ENCODE data around the gene ANO4.

DNA sequence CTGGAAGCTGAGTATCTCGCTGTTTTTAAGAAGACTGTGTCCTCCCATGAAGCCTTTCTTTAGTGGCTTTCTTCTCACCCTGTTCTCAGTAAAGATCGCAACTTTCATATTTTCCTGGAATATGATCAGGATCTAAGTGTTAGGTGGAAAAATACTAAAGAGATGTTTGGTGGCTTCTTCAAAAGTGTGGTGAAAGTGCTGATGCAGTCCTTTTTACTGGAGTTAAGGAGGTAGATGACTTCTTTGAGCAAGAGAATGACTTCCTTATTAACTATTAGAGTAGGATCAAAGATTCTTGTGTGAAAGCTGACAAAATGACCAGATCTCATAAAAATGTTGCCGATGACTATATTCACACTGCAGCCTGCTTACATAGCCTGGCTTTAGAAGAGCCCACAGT, 273.8 kb downstream of the ANO4 start:
- TF ChIP-seq, protein P1, sequence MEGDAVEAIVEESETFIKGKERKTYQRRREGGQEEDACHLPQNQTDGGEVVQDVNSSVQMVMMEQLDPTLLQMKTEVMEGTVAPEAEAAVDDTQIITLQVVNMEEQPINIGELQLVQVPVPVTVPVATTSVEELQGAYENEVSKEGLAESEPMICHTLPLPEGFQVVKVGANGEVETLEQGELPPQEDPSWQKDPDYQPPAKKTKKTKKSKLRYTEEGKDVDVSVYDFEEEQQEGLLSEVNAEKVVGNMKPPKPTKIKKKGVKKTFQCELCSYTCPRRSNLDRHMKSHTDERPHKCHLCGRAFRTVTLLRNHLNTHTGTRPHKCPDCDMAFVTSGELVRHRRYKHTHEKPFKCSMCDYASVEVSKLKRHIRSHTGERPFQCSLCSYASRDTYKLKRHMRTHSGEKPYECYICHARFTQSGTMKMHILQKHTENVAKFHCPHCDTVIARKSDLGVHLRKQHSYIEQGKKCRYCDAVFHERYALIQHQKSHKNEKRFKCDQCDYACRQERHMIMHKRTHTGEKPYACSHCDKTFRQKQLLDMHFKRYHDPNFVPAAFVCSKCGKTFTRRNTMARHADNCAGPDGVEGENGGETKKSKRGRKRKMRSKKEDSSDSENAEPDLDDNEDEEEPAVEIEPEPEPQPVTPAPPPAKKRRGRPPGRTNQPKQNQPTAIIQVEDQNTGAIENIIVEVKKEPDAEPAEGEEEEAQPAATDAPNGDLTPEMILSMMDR (IDR thresholded peaks at IDR 0.05; ENCODE audit: insufficient read depth, low read length, poor library complexity, severe bottlenecking): no peak
- TF ChIP-seq EZH2phosphoT487 (conservative IDR thresholded peaks at IDR 0.05; ENCODE audit: low read length): no peak

Data from SU-DHL-6 (cell line).